Ectodermal cell (in vitro differentiated cells): Measurements from ENCODE around the gene BLM.
"Not testable (repeated sequence)": the region's sequence is repeated elsewhere in the genome, so short reads cannot be mapped to it uniquely, and the experiment has no call there.

Experiments used
- H3K27ac ChIP-seq: 2 replicates; pipeline ENCODE4 v1.7.0; 2013; ENCODE audit warnings: mild to moderate bottlenecking, low read depth, low read length; ENCODE audit not compliant: insufficient read depth, poor library complexity, severe bottlenecking
- H3K27me3 ChIP-seq: 2 replicates; pipeline ENCODE4 v1.7.0; 2013; ENCODE audit warnings: mild to moderate bottlenecking, low read length; ENCODE audit not compliant: insufficient read depth, control insufficient read depth, poor library complexity, severe bottlenecking
- H3K36me3 ChIP-seq: one replicate; pipeline ENCODE4 v1.7.0; 2013; ENCODE audit warnings: low read length; ENCODE audit not compliant: control insufficient read depth, insufficient read depth
- H3K4me1 ChIP-seq: one replicate; pipeline ENCODE4 v1.7.0; 2013; ENCODE audit warnings: low read length; ENCODE audit not compliant: control insufficient read depth, insufficient read depth
- H3K4me3 ChIP-seq: 2 replicates; pipeline ENCODE4 v1.7.0; 2013; ENCODE audit warnings: low read depth, low read length, control low read depth; ENCODE audit not compliant: insufficient read depth
- H3K9me3 ChIP-seq: 2 replicates; pipeline ENCODE4 v1.7.0; 2013; ENCODE audit warnings: mild to moderate bottlenecking, low read length, moderate library complexity; ENCODE audit not compliant: control insufficient read depth
- WGBS, 2 experiments: methylation state at CpG; one replicate each; pipeline ENCODE4 v1.1.7; 2013; ENCODE audit warnings: missing lambda C conversion rate in 2 of 2; 5-methylcytosine and 5-hydroxymethylcytosine counted together

BLM gene

DNA sequence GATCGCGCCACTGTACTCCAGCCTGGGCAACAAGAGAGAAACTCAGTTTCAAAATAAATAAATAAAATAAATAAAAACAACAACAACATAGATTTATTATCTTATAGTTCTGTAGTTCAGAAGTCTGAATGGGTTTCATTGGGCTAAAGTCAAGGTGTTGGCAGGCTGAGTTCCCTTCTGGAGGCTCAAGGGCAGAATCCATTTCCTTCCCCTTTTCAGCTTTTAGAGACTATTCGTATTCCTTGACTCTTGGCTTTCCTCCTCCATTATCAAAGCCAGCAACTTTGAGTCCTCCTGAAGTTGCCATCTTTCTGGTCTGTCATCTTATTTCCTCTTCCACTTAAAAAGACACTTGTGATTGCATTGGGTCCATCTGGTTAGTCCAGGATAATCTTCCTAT lies 12.1 kb downstream of the BLM start:
- H3K36me3 ChIP-seq, result no peaks in the 10 kb centered on the region

DNA sequence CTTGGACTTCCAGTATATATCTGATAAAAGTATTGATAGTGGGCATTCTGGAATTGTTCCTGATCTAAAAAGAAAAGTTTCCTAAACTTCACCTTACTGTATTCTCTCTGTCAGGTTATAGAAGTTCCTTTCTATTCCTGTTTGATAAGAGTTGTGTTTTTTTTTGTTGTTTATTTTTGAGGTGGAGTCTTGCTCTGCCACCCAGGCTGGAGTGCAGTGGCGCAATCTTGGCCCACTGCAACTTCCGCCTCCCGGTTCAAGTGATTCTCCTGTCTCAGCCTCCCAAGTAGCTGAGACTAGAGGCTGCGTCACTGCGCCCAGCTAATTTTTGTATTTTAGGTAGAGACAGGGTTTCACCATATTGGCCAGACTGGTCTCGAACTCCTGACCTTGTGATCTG lies 13.1 kb downstream of the BLM start:
- WGBS, 2 experiments, result 94 to 100% methylated on average over 6 of the region's 6 CpGs
- H3K27ac ChIP-seq, result no peak overlapping the region
- H3K9me3 ChIP-seq, result no peaks in the 10 kb centered on the region
- H3K4me1 ChIP-seq, result no peaks in the 10 kb centered on the region
- H3K36me3 ChIP-seq, result no peaks in the 10 kb centered on the region
- no peak overlapping the region for H3K4me3 ChIP-seq
- H3K27me3 ChIP-seq, result no peaks in the 10 kb centered on the region

More for the DNA sequence above, 12.1 kb downstream of the BLM start:
- no peak overlapping the region for H3K27ac ChIP-seq
- WGBS, 2 experiments, result 87 to 92% methylated on average over 2 to 3 of the region's 3 CpGs
- H3K4me1 ChIP-seq, result no peaks in the 10 kb centered on the region
- H3K9me3 ChIP-seq, result no peaks in the 10 kb centered on the region
- H3K27me3 ChIP-seq, result no peaks in the 10 kb centered on the region
- H3K4me3 ChIP-seq, result no peak overlapping the region

DNA sequence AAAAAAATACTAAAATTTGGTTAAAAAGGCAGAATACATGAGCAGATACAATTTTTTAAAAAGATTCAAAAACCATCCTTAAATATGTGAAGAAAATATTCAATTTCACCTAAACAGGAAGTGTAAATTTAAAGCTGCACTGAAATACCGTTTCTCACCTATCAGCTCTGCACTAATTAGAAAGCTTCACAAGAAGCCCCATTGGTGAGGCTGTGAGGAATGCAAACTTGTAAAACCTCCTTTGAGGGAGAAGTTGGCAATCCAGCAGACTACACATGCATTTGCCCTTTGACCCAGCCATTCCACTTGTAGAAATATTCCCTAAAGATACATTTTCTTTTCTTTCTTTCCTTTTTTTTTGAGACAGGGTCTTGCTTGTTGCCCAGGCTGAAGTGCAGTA lies 18.8 kb downstream of the BLM start:
- Histone ChIP-seq H3K27me3 (no peaks in the 10 kb centered on the region), H3K4me3 (no peak overlapping the region), H3K9me3 (no peaks in the 10 kb centered on the region), H3K4me1 (no peaks in the 10 kb centered on the region), H3K27ac (no peak overlapping the region), H3K36me3 (peaks cover 3% of the 10 kb centered on the region)
- WGBS, 2 experiments, result 80 to 94% methylated on average over 1 of the region's 1 CpG

DNA sequence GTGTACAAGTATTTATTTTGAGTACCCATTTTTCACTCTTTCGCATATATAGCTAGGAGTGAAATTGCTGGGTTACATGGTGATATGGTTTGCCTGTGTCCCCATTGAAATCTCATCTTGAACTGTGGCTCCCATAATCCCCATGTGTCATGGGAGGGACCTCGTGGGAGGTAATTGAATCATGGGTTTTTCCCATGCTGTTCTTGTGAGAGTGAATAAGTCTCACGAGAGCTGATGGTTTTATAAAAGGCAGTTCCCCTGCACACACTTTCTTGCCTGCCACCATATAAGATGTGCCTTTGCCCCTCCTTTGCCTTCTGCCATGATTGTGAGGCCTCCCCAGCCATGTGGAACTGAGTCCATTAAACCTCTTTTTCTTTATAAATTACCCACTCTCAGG lies 23.4 kb downstream of the BLM start:
- H3K36me3 ChIP-seq, H3K27me3 ChIP-seq, H3K4me3 ChIP-seq, H3K4me1 ChIP-seq, H3K27ac ChIP-seq, H3K9me3 ChIP-seq: not testable (repeated sequence)
- WGBS, 2 experiments, result 89 to 96% methylated on average over 3 of the region's 3 CpGs

DNA sequence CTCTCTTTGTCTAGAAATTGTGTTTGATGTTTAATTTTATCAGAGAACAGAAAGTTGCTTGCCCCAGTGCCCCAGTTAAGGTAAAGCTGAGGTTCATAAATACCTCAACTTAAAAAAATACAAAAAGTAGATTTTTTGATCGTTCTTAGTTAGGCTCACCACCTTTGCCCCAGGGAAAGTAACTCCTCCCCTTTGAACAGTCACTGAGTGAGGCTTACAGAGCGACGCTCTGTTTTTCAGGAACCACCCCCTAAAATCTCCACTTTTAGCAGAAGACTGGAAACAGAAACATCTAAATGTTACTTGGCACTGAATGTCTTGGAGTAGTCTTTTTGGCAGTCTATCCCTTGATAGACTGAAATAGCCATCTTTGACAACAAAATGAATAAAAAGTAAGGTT lies 24.9 kb downstream of the BLM start:
- no peaks in the 10 kb centered on the region for H3K4me1 ChIP-seq
- no peaks in the 10 kb centered on the region for H3K9me3 ChIP-seq
- H3K27me3 ChIP-seq, result no peaks in the 10 kb centered on the region
- H3K27ac ChIP-seq, result no peak overlapping the region
- WGBS, 2 experiments, result 77 to 79% methylated on average over 3 of the region's 3 CpGs
- no peak overlapping the region for H3K4me3 ChIP-seq
- H3K36me3 ChIP-seq, result peaks cover 3% of the 10 kb centered on the region

DNA sequence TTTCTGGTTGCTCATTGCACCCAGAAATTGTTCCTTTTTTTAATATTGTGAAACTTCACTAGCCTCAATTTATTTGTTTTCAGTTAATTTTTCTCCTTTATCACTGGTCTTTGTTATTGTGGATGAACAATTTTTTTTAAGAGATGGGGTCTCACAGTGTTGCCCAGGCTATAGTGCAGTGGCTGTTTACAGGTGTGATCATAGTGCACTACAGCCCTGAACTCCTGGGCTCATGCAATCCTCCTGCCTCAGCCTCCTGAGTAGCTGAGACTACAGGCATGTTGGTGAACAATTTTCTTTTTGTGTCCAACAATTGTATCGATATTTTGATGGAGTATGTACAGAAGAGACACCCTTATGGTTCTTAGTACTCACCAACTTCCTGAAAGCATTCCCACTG lies 26.3 kb downstream of the BLM start:
- peaks cover 4% of the 10 kb centered on the region for H3K36me3 ChIP-seq
- no peak overlapping the region for H3K27ac ChIP-seq
- no peaks in the 10 kb centered on the region for H3K4me1 ChIP-seq
- no peak overlapping the region for H3K4me3 ChIP-seq
- no peaks in the 10 kb centered on the region for H3K9me3 ChIP-seq
- WGBS, 2 experiments, result 100% methylated on average over 1 of the region's 1 CpG
- H3K27me3 ChIP-seq, result no peaks in the 10 kb centered on the region

DNA sequence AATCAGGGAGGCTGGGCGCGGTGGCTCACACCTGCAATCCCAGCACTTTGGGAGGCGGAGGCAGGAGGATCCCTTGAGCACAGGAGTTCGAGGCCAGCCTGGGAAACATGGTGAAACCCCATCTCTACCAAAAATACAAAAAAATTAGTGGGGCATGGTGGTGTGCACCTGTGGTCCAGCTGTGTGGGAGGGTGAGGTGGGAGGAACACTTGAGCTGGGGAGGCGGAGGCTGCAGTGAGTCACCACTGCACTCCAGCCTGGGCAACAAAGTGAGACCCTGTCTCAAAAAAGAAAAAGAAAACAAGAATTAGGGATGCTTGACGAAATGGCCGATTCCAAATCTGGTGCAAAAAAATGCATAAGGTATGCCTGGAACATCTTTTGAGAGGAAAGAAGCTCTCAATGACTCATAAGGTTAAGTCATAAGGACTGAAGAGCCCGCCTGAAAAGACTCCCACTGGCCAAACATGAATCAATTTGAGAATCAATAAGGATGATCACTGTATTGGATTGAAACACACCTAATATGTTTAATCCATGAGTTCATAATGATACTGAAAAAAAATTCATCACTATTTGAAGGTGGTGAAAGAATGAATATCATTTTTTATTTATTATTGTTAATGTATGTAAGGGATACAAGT lies 27.7 kb downstream of the BLM start:
- H3K27me3 ChIP-seq, result no peaks in the 10 kb centered on the region
- no peaks in the 10 kb centered on the region for H3K9me3 ChIP-seq
- no peaks in the 10 kb centered on the region for H3K4me1 ChIP-seq
- H3K4me3 ChIP-seq, result no peak overlapping the region
- H3K27ac ChIP-seq, result no peak overlapping the region
- H3K36me3 ChIP-seq, result peaks cover 4% of the 10 kb centered on the region
- WGBS, 2 experiments, result 97 to 98% methylated on average over 8 of the region's 8 CpGs

DNA sequence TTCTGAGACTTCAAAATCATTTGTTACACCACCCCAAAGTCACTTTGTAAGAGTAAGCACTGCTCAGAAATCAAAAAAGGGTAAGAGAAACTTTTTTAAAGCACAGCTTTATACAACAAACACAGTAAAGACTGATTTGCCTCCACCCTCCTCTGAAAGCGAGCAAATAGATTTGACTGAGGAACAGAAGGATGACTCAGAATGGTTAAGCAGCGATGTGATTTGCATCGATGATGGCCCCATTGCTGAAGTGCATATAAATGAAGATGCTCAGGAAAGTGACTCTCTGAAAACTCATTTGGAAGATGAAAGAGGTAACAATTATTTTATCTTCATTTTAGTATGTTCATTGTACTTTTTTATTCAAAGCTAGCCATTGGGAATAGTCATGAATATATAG lies 32.6 kb downstream of the BLM start:
- peaks cover 18% of the 10 kb centered on the region for H3K36me3 ChIP-seq
- WGBS, 2 experiments, result 87 to 90% methylated on average over 3 of the region's 3 CpGs
- H3K27me3 ChIP-seq, result no peaks in the 10 kb centered on the region
- no peaks in the 10 kb centered on the region for H3K4me1 ChIP-seq
- H3K27ac ChIP-seq, result no peak overlapping the region
- H3K9me3 ChIP-seq, result no peaks in the 10 kb centered on the region
- no peak overlapping the region for H3K4me3 ChIP-seq

DNA sequence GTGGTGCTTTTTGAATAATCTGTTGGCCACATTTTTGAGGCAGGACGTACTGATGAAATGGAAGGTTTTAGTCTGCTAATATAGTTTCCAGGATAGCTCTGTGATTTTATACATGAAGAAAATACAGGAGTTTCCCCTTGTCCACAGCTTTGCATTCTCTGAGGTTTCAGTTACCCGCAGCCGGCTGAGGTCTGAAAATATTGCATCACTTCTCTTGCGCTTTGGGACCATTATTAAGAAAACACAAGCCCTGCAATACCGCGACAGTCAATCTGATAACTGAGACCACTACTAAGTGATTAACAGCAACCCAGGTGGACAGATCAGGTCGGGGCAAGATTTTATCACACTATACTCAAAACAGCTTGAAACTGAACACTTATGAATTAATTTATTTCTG lies 33.0 kb downstream of the BLM start:
- WGBS, 2 experiments, result 96 to 97% methylated on average over 7 of the region's 7 CpGs
- Histone ChIP-seq H3K9me3 (no peaks in the 10 kb centered on the region), H3K27ac (no peak overlapping the region), H3K4me1 (no peaks in the 10 kb centered on the region), H3K4me3 (no peak overlapping the region), H3K36me3 (peaks cover 18% of the 10 kb centered on the region), H3K27me3 (no peaks in the 10 kb centered on the region)

DNA sequence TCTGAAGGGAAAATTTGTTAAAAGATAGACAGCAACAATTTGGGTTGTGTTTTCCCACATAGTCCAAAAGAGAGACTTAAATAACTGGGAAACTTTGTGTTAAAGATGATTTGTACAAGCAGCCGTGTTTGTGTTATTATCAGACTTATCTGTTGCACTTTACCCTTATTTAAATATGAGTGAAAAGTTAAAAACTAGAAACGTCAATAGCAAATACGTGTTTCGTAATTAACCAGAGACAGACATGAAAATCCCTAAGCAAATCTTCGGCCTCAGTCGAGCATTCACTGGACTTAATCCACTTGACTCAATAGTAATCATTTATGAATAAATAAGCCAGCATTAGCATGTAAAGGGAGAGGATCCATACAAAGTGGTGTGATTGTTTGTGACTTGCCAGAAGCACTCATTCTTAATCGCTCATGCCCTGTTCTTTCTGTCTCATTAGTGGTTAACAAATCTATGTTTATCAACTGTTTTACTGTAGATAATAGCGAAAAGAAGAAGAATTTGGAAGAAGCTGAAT lies 34.2 kb downstream of the BLM start:
- no peaks in the 10 kb centered on the region for H3K27me3 ChIP-seq
- no peaks in the 10 kb centered on the region for H3K9me3 ChIP-seq
- H3K36me3 ChIP-seq, result peaks cover 18% of the 10 kb centered on the region
- no peaks in the 10 kb centered on the region for H3K4me1 ChIP-seq
- H3K4me3 ChIP-seq, result no peak overlapping the region
- no peak overlapping the region for H3K27ac ChIP-seq
- 96% methylated on average over 7 to 8 of the region's 8 CpGs for WGBS, 2 experiments

DNA sequence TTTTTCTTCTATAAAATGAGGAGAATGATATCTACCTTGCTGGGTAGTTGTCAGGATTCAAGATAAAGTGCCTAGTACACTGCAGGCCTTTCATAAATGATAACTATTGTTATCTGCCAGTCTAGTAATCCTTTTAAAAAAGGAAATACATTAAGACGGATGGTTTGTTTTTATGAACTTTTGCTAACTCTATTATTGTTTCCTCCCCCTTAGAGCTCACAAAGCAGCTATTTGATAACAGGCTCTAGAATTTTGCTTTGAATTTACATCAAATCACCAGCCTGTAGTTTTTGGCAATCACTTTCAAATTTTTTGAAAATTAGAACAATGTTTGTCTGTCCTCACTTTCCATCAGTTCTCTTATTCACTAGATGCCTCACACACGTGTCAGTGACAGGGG lies 39.8 kb downstream of the BLM start:
- WGBS, 2 experiments, result 92 to 98% methylated on average over 2 of the region's 2 CpGs
- Histone ChIP-seq H3K9me3 (no peaks in the 10 kb centered on the region), H3K4me1 (no peaks in the 10 kb centered on the region), H3K36me3 (peaks cover 20% of the 10 kb centered on the region), H3K4me3 (no peak overlapping the region), H3K27ac (no peak overlapping the region), H3K27me3 (no peaks in the 10 kb centered on the region)
